ENCODE results near the gene MESP1.
A peak's percentile ranks its signal among the peaks of the same experiment; 100 is the strongest.

The MESP1 gene

DNA sequence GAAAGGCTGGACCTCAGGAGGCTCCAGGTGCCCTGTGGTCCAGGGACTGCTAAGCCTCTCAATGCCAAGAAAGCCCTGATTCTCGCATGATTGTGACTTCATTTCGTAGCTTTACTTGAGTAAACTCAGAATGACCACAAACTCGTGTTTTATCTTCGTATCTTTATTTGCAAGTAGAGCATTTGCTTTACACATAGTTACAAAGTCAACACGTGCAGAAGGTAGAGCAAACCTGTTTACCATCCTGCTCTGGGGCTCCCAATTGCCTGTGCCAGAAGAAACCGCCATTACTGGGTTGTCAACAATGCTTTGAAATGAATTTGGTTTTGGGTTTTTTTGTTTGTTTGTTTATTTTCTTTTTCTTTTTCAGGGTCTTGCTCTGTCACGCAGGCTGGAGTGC is 5.8 kb upstream of the MESP1 start:
- no peak for DNase-seq

DNA sequence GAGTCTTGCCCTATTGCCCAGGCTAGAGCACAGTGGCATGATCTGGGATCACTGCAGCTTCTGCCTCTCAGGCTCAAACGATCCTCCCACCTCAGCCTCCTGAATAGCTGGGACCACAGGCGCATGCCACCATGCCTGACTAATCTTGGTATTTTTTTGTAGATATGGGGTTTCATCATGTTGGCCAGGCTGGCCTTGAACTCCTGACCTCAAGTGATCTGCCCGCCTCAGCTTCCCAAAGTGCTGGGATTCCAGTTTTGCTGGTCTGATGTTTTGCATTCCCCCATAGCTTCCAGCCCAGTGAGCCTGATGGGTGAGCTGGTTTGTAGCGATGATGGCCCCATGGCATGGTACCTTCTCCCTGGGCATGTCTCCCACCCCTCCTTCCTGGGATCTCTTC is 4.7 kb upstream of the MESP1 start:
- no peak for DNase-seq

- no peak for DNase-seq
These were observed 3.5 kb upstream of the MESP1 start for GRCh38 chr15:89754361-89755154.

- no peak for DNase-seq
These were observed 2.8 kb upstream of the MESP1 start for GRCh38 chr15:89753855-89754254.

GRCh38 chr15:89751748-89752147 is 699 bp upstream of the MESP1 start:
- DNase-seq: no peak

DNA sequence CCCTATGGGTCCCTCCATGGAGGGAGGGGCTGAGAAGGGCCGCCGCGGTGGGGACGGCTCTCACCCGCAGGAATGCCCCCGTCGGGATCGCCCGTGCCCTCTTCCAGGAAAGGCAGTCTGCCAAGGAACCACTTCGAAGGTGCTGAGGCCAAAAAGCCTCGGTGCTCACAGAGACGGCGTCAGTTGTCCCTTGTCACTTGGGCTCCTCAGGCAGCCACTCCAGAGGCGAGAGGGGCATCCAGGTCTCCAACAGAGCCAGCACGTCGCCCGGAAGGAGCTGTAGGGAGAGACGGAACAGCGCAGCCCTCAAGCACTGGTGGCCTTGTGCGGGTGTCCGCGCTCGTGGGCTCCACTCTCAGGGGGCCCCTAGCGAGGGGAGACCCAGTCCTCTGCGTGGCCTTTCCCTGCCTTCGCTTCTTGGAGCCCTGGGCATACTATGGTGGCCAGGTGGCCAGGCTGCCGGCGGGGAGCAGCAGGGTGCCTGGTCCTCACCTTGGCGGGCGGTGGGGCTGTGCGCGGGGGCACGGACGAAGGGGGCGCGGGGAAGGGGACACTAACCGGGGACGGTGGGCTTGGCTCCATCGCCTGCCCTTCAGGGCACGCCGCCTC is 994 bp downstream of the MESP1 start:
- no peak for DNase-seq

- DNase-seq: no peak
These were observed 1.5 kb downstream of the MESP1 start for GRCh38 chr15:89749526-89749925.

DNA sequence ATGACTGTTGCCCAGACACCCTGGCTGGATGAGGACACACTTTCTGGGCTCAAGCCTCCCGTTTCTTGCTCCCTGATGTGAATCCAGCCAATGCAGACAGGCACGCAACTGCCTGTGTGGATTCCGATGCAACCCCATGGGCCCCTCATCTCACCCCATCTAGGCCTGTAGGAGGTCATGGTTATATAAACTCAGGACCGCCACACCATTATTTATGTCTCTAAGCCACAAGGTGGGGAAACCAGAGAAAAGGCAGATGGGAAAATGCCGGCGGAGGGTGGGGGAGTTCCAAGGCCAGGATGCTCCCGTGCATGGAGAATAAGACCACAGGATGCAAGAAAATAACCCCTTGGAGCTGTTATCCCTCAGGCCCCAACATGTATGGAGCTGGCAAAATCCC is 2.0 kb downstream of the MESP1 start:
- no peak for DNase-seq

GRCh38 chr15:89747708-89748682 is 3.1 kb downstream of the MESP1 start:
- no peak for DNase-seq

GRCh38 chr15:89746386-89746780 is 4.7 kb downstream of the MESP1 start:
- no peak for DNase-seq

GRCh38 chr15:89745768-89746167 is 5.3 kb downstream of the MESP1 start:
- DNase-seq: no peak

GRCh38 chr15:89745131-89745530 is 5.9 kb downstream of the MESP1 start:
- no peak for DNase-seq

DNA sequence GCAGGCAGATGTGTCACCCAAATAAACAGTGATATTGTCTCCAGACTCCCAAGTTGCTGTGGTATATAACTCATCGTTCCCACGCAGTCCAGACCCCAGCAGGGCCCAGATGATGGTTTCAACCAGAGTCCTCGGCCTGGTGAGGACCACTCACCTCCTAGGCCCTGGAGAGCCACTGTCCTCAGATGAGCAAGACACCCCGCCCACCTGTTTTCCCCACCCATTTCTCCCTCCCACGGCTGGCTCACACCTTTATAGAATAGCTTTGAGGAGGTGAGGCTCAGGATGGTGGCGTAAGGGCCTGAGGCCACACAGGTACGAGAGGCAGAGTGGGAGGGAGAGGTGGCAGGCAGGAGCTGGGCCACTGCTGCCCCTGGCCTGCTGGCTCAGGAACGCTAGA is 7.5 kb downstream of the MESP1 start:
- no peak for DNase-seq

DNA sequence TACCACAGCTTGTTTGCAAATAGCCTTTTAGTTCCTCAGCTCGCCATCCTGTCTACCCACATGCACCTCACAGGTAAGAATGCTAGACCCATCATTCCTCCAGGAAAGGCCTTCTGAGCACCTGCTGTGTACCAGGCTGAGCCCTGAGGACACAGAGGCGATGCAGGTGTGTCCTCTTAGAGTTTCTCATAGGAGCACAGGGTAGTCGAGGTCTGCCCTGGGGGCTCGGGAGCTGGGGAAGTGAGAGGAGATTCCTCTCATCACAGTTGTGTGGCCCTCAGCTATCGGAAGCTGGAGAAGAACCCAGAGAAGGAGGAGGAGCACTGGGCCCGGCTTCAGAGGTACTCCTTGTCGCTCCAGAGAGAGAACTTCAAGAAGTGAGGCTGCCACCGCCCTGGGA is 8.0 kb downstream of the MESP1 start:
- no peak for DNase-seq

GRCh38 chr15:89740137-89740536 is 10.9 kb downstream of the MESP1 start:
- DNase-seq: peak; percentile 71

GRCh38 chr15:89735773-89736172 is 15.3 kb downstream of the MESP1 start:
- no peak for DNase-seq

- no peak for DNase-seq
These were observed 18.4 kb downstream of the MESP1 start for GRCh38 chr15:89732451-89733172.

DNA sequence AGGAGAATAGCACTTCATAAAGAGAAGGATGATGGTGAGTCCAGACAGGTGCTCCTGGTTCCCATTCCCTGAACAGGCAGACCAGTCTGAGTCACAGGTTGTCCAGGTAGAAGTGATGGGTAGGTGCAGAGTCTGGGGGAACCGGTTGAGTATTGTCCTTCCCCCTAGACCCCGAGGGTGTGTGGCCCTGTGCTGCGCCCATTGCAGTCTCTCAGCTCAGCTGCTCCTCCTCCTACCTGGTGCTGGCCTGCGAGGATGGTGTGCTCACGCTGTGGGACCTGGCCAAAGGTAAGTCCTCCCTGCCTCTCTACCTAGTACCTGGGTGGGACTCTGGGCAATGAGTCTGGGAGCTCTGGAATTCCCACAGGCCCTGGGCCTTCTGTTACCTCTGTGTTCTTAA is 19.8 kb downstream of the MESP1 start:
- no peak for DNase-seq

DNA sequence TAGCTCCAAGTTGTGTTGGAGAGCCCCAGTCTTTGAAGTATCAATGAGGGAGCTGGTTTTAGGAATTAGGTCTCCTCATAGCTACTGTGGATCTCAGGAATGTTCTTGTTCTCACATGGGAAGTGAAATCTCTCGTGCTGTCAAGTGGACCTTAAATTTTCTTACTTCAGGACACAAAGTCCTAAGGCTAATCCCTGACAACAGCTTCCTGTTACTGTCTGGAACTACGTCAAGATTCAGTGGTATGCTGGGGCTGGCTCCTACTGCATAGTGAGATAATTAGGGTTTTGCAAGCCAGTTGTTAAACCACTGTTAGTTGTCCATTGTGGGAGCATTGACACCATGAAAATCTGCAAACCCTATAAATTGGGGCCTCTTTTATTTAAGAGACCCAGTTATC is 22.8 kb downstream of the MESP1 start:
- DNase-seq: no peak

- DNase-seq: no peak
These were observed 26.0 kb downstream of the MESP1 start for GRCh38 chr15:89725064-89725463.

DNA sequence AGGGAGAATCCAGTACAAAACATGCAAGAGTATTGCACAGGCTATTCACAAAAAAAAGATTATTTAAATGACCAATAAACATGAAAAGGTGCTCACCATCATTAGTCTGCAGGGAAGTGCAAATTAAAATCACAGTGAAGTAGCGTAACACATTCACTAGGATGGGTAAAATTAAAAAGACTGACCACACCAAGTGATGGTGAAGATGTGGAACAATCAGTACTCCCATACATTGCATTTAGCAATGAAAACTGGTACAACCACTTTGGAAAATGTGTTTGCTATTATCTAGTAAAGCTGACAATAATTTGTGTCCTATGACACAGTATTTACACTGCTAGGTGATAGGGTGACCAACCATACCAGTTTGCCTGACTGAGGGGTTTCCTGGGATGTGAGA is 26.4 kb downstream of the MESP1 start:
- DNase-seq: no peak

DNA sequence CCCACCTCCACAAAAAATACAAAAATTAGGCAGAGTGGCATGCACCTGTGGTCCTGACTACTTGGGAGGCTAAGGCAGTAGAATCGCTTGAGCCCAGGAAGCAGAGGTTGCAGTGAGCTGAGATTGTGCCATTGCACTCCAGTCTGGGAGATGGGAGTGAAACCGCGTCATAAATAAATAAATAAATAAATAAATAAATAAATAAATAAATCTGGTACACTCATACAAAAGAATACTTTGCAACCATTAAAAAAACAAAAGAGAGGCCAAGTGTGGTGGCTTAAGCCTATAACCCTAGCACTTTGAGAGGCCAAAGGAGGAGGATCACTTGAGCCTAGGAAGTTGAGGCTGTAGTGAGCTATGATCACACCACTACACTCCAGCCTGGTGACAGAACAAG is 28.0 kb downstream of the MESP1 start:
- no peak for DNase-seq

- no peak for DNase-seq
These were observed 36.3 kb downstream of the MESP1 start for GRCh38 chr15:89714775-89715174.
